Stimulated activated CD4-positive, alpha-beta T cell treated with anti-CD3 and anti-CD28 coated beads, Interleukin-4, amount 100 ng/mL, for 4 hours (primary cell): ENCODE data around the gene MAP3K4.

Experiments used
- DNase-seq, 2 experiments: peaks; one replicate each; pipeline ENCODE4 v3.0.0-alpha.2; 2020

MAP3K4 gene

GRCh38 chr6:161003336-161003735 lies 11.8 kb downstream of the MAP3K4 start:
- no peak for DNase-seq

- DNase-seq, result no peak
Measured at GRCh38 chr6:161008245-161008644, 16.7 kb downstream of the MAP3K4 start.

GRCh38 chr6:161009991-161010390 lies 18.4 kb downstream of the MAP3K4 start:
- no peak for DNase-seq

- DNase-seq, result no peak
Measured at GRCh38 chr6:161010418-161010817, 18.8 kb downstream of the MAP3K4 start.

- no peak for DNase-seq
Measured at GRCh38 chr6:161011492-161012480, 20.2 kb downstream of the MAP3K4 start.

- no peak for DNase-seq
Measured at GRCh38 chr6:161013695-161014094, 22.1 kb downstream of the MAP3K4 start.

GRCh38 chr6:161017766-161018564 lies 26.4 kb downstream of the MAP3K4 start:
- DNase-seq, result no peak

GRCh38 chr6:161019324-161019839 lies 27.8 kb downstream of the MAP3K4 start:
- DNase-seq, result no peak

- DNase-seq, result no peak
Measured at GRCh38 chr6:161021543-161021942, 30.0 kb downstream of the MAP3K4 start.

- DNase-seq, result no peak
Measured at GRCh38 chr6:161021998-161022743, 30.6 kb downstream of the MAP3K4 start.

GRCh38 chr6:161023316-161023715 lies 31.7 kb downstream of the MAP3K4 start:
- no peak for DNase-seq

GRCh38 chr6:161024364-161024920 lies 32.9 kb downstream of the MAP3K4 start:
- DNase-seq, result no peak

GRCh38 chr6:161027385-161027784 lies 35.8 kb downstream of the MAP3K4 start:
- no peak for DNase-seq

GRCh38 chr6:161029195-161029809 lies 37.7 kb downstream of the MAP3K4 start:
- no peak for DNase-seq

GRCh38 chr6:161031721-161032495 lies 40.3 kb downstream of the MAP3K4 start:
- no peak for DNase-seq

- no peak for DNase-seq
Measured at GRCh38 chr6:161033667-161034066, 42.1 kb downstream of the MAP3K4 start.

GRCh38 chr6:161035182-161035980 lies 43.8 kb downstream of the MAP3K4 start:
- DNase-seq, result no peak

- no peak for DNase-seq
Measured at GRCh38 chr6:161035981-161036263, 44.4 kb downstream of the MAP3K4 start.

- no peak for DNase-seq
Measured at GRCh38 chr6:161037873-161038228, 46.3 kb downstream of the MAP3K4 start.

GRCh38 chr6:161038229-161039031 lies 46.9 kb downstream of the MAP3K4 start:
- DNase-seq, result no peak
